HAP-1 (cell line): ENCODE data around the gene PRKCB.

Source experiments
- DNase-seq, 2 experiments: peaks; one replicate each; pipeline ENCODE4 v3.0.0-alpha.2; 2016 to 2020; ENCODE audit warnings: low spot score in 2 of 2
- H3K27me3 ChIP-seq: fragments of 250-450 bp; sonication (Bioruptor Pico); 2 replicates; pipeline ENCODE4 v1.5.1; 2020; ENCODE audit warnings: low read depth, mild to moderate bottlenecking, moderate library complexity
- H3K36me3 ChIP-seq: fragments of 250-450 bp; sonication (Bioruptor Pico); replicated peaks from 2 replicates; pipeline ENCODE4 v1.5.1; 2020; ENCODE audit warnings: mild to moderate bottlenecking
- H3K4me1 ChIP-seq: fragments of 250-450 bp; sonication (Bioruptor Pico); 2 replicates; pipeline ENCODE4 v1.5.1; 2020; ENCODE audit warnings: mild to moderate bottlenecking
- H3K4me3 ChIP-seq: fragments of 250-450 bp; sonication (Bioruptor Pico); 2 replicates; pipeline ENCODE4 v1.5.1; 2020; ENCODE audit warnings: mild to moderate bottlenecking, moderate library complexity
- H3K9me3 ChIP-seq: fragments of 250-450 bp; sonication (Bioruptor Pico); 2 replicates; pipeline ENCODE4 v1.5.1; 2020; ENCODE audit warnings: mild to moderate bottlenecking, moderate library complexity
- in situ Hi-C: fragments of 300-500 bp; cut with MboI; formaldehyde crosslinking; loops from 3 replicates; pipeline ENCODE4 v1.14.3; 2020; ENCODE audit warnings: low sequenced_read_pairs, inconsistent platforms, mixed read lengths

The PRKCB gene

GRCh38 chr16:24044467-24044866, 208.7 kb downstream of the PRKCB start:
- DNase-seq, result no peak
- in situ Hi-C loops, result loop anchor here (10.0 kb wide), 1 partner anchor 210 kb away; the partner anchor contains the start of gene CACNG3
- H3K36me3 ChIP-seq, result no peaks in the 10 kb centered on the region
- H3K9me3 ChIP-seq, result no peaks in the 10 kb centered on the region
- no peaks in the 10 kb centered on the region for H3K4me1 ChIP-seq
- no peaks in the 10 kb centered on the region for H3K27me3 ChIP-seq
- H3K4me3 ChIP-seq, result no peak overlapping the region

- Histone ChIP-seq H3K4me1 (no peaks in the 10 kb centered on the region), H3K4me3 (no peak overlapping the region), H3K36me3 (no peaks in the 10 kb centered on the region), H3K27me3 (no peaks in the 10 kb centered on the region), H3K9me3 (no peaks in the 10 kb centered on the region)
- in situ Hi-C loops, result loop anchor here (5.0 to 10.0 kb wide), 2 partner anchors 209 to 452 kb away; partner anchors contain the start of gene CACNG3
- peak in 1 of 2 experiments; percentile 44 for DNase-seq
Observed at GRCh38 chr16:24045641-24046040, 209.9 kb downstream of the PRKCB start.

GRCh38 chr16:24046442-24046841, 210.7 kb downstream of the PRKCB start:
- DNase-seq, result no peak
- in situ Hi-C loops, result loop anchor here (5.0 to 10.0 kb wide), 2 partner anchors 208 to 451 kb away; partner anchors contain the start of gene CACNG3
- no peaks in the 10 kb centered on the region for H3K9me3 ChIP-seq
- no peak overlapping the region for H3K4me3 ChIP-seq
- no peaks in the 10 kb centered on the region for H3K27me3 ChIP-seq
- no peaks in the 10 kb centered on the region for H3K4me1 ChIP-seq
- H3K36me3 ChIP-seq, result no peaks in the 10 kb centered on the region

GRCh38 chr16:24049113-24049512, 213.3 kb downstream of the PRKCB start:
- H3K36me3 ChIP-seq, result no peaks in the 10 kb centered on the region
- H3K27me3 ChIP-seq, result no peaks in the 10 kb centered on the region
- no peak for DNase-seq
- no peak overlapping the region for H3K4me3 ChIP-seq
- no peaks in the 10 kb centered on the region for H3K4me1 ChIP-seq
- in situ Hi-C loops, result loop anchor here (5.0 to 10.0 kb wide), 2 partner anchors 206 to 448 kb away; partner anchors contain the start of gene CACNG3
- H3K9me3 ChIP-seq, result no peaks in the 10 kb centered on the region

GRCh38 chr16:24051125-24051524, 215.3 kb downstream of the PRKCB start:
- H3K4me1 ChIP-seq, result no peaks in the 10 kb centered on the region
- no peaks in the 10 kb centered on the region for H3K36me3 ChIP-seq
- no peak overlapping the region for H3K4me3 ChIP-seq
- in situ Hi-C loops, result no loop called here
- no peak for DNase-seq
- H3K9me3 ChIP-seq, result no peaks in the 10 kb centered on the region
- H3K27me3 ChIP-seq, result no peaks in the 10 kb centered on the region

- in situ Hi-C loops, result no loop called here
- no peak for DNase-seq
- Histone ChIP-seq H3K27me3 (no peaks in the 10 kb centered on the region), H3K36me3 (no peaks in the 10 kb centered on the region), H3K4me1 (no peaks in the 10 kb centered on the region), H3K4me3 (no peak overlapping the region), H3K9me3 (no peaks in the 10 kb centered on the region)
Observed at GRCh38 chr16:24052329-24053098, 216.7 kb downstream of the PRKCB start.

- in situ Hi-C loops, result no loop called here
- no peaks in the 10 kb centered on the region for H3K36me3 ChIP-seq
- no peak for DNase-seq
Observed at GRCh38 chr16:24053099-24053946, 217.5 kb downstream of the PRKCB start.

GRCh38 chr16:24054741-24055491, 219.1 kb downstream of the PRKCB start:
- in situ Hi-C loops, result no loop called here
- no peak for DNase-seq
- H3K4me3 ChIP-seq, result no peak overlapping the region
- H3K36me3 ChIP-seq, result no peaks in the 10 kb centered on the region
- no peaks in the 10 kb centered on the region for H3K9me3 ChIP-seq
- no peaks in the 10 kb centered on the region for H3K4me1 ChIP-seq
- no peaks in the 10 kb centered on the region for H3K27me3 ChIP-seq

More at GRCh38 chr16:24053099-24053946, 217.5 kb downstream of the PRKCB start:
- no peaks in the 10 kb centered on the region for H3K4me1 ChIP-seq
- H3K9me3 ChIP-seq, result no peaks in the 10 kb centered on the region
- no peak overlapping the region for H3K4me3 ChIP-seq
- H3K27me3 ChIP-seq, result no peaks in the 10 kb centered on the region

GRCh38 chr16:24062270-24062817, 226.6 kb downstream of the PRKCB start:
- no peak for DNase-seq
- no peaks in the 10 kb centered on the region for H3K9me3 ChIP-seq
- in situ Hi-C loops, result no loop called here
- H3K4me1 ChIP-seq, result no peaks in the 10 kb centered on the region
- H3K4me3 ChIP-seq, result no peak overlapping the region
- peaks cover 3% of the 10 kb centered on the region; the same call in 1 of the 2 replicates for H3K27me3 ChIP-seq
- H3K36me3 ChIP-seq, result no peaks in the 10 kb centered on the region

GRCh38 chr16:24069036-24069590, 233.3 kb downstream of the PRKCB start:
- no peak for DNase-seq
- H3K36me3 ChIP-seq, result no peaks in the 10 kb centered on the region
- in situ Hi-C loops, result no loop called here
- no peak overlapping the region for H3K4me3 ChIP-seq
- H3K27me3 ChIP-seq, result peaks cover 3% of the 10 kb centered on the region; the same call in 1 of the 2 replicates
- H3K4me1 ChIP-seq, result no peaks in the 10 kb centered on the region
- no peaks in the 10 kb centered on the region for H3K9me3 ChIP-seq

GRCh38 chr16:24070851-24071250, 235.1 kb downstream of the PRKCB start:
- Histone ChIP-seq H3K36me3 (no peaks in the 10 kb centered on the region), H3K9me3 (no peaks in the 10 kb centered on the region), H3K4me1 (no peaks in the 10 kb centered on the region; the same call in 1 of the 2 replicates), H3K4me3 (no peak overlapping the region), H3K27me3 (peaks cover 1% of the 10 kb centered on the region; the same call in 1 of the 2 replicates)
- in situ Hi-C loops, result loop anchor here (5.0 kb wide), 1 partner anchor 181 kb away; no protein-coding TSS in a partner anchor
- peak; percentile 55 to 57 for DNase-seq

- no peak overlapping the region for H3K4me3 ChIP-seq
- in situ Hi-C loops, result loop anchor here (5.0 kb wide), 1 partner anchor 180 kb away; no protein-coding TSS in a partner anchor
- H3K4me1 ChIP-seq, result peaks cover 4% of the 10 kb centered on the region
- H3K27me3 ChIP-seq, result no peaks in the 10 kb centered on the region
- no peaks in the 10 kb centered on the region for H3K36me3 ChIP-seq
- H3K9me3 ChIP-seq, result no peaks in the 10 kb centered on the region
- no peak for DNase-seq
Observed at GRCh38 chr16:24071666-24072360, 236.0 kb downstream of the PRKCB start.
